ENCODE data around the gene AKAP1.

The AKAP1 gene

DNA sequence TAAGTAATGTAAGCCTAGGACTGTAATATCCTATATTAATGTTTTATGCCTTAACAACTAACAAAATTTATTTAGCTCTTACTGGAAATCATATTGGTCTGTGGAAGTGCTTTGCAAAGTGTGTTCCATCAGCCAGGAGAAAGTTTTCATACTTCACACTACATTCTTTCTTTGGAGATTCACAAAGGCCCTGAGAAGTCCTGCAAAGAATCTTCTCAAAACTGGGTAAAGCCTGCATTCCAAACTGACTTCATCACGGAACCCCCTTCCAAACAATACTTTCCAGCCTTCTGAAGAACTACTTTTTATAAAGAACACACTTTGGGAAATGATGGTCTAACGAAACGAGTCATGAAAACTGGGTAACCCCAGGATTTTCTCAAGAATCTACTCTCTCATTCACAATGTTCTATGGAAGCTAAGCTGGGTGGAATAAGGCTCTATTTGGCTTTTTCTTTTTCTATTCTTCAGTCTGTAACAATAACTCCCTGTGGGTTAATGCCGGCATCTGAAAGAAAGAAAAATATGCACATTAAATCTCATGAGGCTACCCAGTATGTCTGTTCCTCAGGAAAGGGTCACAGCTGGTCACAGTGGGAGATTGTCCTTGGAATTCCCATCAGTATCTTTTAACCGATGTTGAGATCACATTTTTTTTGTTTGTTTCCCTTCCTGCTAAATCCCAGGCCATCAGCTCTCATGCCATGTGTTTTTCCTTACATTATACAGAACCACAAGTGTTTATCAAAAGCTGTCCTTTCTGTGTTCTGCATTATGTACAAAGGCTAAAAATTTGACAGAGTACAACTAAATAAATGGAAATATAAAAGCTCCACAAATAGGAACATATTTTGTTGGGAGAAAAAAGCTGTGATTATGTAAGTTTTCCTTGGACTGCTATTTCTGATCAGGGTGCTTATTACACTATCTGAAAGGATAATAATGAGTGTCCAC, 12.8 kb upstream of the AKAP1 start:
- Histone ChIP-seq H3K4me3 (ENCODE audit: low read depth, low read length) (no peak overlapping the region), H3K4me1 (no peaks in the 10 kb centered on the region), H3K9me3 (no peaks in the 10 kb centered on the region), H3K27me3 (peaks cover 15% of the 10 kb centered on the region), H3K36me3 (no peaks in the 10 kb centered on the region)
- TF ChIP-seq, protein P1, sequence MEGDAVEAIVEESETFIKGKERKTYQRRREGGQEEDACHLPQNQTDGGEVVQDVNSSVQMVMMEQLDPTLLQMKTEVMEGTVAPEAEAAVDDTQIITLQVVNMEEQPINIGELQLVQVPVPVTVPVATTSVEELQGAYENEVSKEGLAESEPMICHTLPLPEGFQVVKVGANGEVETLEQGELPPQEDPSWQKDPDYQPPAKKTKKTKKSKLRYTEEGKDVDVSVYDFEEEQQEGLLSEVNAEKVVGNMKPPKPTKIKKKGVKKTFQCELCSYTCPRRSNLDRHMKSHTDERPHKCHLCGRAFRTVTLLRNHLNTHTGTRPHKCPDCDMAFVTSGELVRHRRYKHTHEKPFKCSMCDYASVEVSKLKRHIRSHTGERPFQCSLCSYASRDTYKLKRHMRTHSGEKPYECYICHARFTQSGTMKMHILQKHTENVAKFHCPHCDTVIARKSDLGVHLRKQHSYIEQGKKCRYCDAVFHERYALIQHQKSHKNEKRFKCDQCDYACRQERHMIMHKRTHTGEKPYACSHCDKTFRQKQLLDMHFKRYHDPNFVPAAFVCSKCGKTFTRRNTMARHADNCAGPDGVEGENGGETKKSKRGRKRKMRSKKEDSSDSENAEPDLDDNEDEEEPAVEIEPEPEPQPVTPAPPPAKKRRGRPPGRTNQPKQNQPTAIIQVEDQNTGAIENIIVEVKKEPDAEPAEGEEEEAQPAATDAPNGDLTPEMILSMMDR (IDR thresholded peaks at IDR 0.05; ENCODE audit: low read depth, low read length): no peak
- no peak for DNase-seq

DNA sequence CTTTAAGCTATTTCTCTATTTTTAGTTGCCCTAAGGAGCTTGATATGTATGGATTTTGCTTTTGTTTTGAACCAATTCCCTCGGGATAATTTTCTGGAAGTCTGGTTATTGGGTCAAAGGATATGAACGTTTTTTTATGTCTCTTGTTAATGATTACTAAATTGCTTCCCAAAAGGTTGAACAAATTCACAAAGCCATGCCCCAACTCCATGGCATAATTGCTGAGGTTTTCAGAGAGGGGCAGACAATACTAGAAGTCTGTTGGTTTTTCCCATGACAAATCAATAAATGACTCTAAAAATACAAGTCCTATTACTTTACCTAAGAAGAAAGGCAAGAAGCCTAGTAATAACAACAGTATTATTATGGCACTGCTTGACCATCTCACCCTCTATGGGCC, 11.4 kb upstream of the AKAP1 start:
- TF ChIP-seq, protein P1 (IDR thresholded peaks at IDR 0.05; ENCODE audit: low read depth, low read length): no peak
- peaks cover 15% of the 10 kb centered on the region for H3K27me3 ChIP-seq

DNA sequence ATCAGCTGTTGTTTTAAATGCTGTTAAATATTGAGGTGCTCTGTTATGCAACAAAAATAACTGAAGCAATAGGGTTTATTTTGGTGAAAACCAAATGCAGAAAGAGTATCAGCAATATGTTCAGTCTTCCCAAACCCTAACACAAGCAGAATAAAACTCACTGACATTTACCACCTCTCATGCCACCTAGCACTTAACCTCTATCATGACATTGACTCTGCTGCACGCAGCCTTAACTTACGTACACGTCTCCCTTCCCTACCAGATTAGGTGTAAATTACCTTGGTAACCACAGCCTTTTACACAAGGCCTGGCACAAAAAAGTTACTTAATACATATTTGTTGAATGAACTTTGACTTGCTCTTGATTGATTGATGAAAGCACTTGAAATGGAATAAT, 9.9 kb upstream of the AKAP1 start:
- Histone ChIP-seq H3K4me1 (no peaks in the 10 kb centered on the region), H3K36me3 (no peaks in the 10 kb centered on the region), H3K27me3 (peaks cover 15% of the 10 kb centered on the region), H3K9me3 (no peaks in the 10 kb centered on the region), H3K4me3 (ENCODE audit: low read depth, low read length) (no peak overlapping the region)
- DNase-seq: no peak
- TF ChIP-seq, protein P1 (IDR thresholded peaks at IDR 0.05; ENCODE audit: low read depth, low read length): no peak

More for the DNA sequence above, 11.4 kb upstream of the AKAP1 start:
- no peak for DNase-seq
- Histone ChIP-seq H3K4me1 (no peaks in the 10 kb centered on the region), H3K9me3 (no peaks in the 10 kb centered on the region), H3K36me3 (no peaks in the 10 kb centered on the region), H3K4me3 (ENCODE audit: low read depth, low read length) (no peak overlapping the region)

DNA sequence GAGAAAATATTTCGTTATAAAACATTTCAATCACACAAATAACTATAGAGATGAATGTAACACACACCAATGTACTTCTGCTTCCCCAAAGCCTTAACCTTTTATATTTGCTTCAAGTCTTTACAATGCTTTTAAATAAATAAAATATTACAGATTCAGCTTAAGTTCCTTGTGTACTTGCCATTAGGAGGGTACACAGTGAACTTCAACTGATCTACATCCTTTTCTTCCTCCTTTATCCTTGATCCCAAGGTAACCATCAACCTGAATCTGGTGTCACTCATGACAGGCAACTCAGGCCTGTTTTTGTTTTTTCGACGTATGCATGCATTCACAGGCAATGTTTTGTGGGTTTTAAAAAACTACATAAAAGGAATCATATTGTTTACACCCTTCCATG, 9.3 kb upstream of the AKAP1 start:
- TF ChIP-seq, protein P1 (IDR thresholded peaks at IDR 0.05; ENCODE audit: low read depth, low read length): no peak

DNA sequence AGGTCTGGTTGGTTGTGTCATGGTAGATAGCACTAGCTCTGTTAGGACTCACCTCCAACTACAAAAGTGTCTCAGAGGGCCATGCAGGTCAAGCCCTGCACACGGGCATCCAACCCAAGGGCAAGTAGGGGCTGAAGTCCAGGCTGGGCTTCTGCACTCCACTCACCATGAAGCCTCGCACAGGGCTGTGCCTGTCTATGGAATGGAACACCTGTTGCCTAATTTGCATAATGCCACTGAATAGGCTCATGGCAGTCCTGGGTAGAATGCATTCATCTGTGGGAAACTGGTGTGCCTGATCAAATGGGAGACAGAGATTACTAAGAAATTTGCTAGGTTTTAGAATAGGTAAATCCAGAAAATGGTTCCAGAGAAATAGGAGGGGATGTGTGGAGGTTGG, 8.0 kb upstream of the AKAP1 start:
- H3K36me3 ChIP-seq: no peaks in the 10 kb centered on the region
- TF ChIP-seq, protein P1 (IDR thresholded peaks at IDR 0.05; ENCODE audit: low read depth, low read length): no peak
- no peak for DNase-seq
- no peaks in the 10 kb centered on the region for H3K4me1 ChIP-seq
- H3K27me3 ChIP-seq: peaks cover 11% of the 10 kb centered on the region
- no peaks in the 10 kb centered on the region for H3K9me3 ChIP-seq
- H3K4me3 ChIP-seq (ENCODE audit: low read depth, low read length): no peak overlapping the region

More for the DNA sequence above, 9.3 kb upstream of the AKAP1 start:
- H3K36me3 ChIP-seq: no peaks in the 10 kb centered on the region
- no peak overlapping the region for H3K4me3 ChIP-seq (ENCODE audit: low read depth, low read length)
- H3K9me3 ChIP-seq: no peaks in the 10 kb centered on the region
- peaks cover 15% of the 10 kb centered on the region for H3K27me3 ChIP-seq
- no peaks in the 10 kb centered on the region for H3K4me1 ChIP-seq
- DNase-seq: no peak

DNA sequence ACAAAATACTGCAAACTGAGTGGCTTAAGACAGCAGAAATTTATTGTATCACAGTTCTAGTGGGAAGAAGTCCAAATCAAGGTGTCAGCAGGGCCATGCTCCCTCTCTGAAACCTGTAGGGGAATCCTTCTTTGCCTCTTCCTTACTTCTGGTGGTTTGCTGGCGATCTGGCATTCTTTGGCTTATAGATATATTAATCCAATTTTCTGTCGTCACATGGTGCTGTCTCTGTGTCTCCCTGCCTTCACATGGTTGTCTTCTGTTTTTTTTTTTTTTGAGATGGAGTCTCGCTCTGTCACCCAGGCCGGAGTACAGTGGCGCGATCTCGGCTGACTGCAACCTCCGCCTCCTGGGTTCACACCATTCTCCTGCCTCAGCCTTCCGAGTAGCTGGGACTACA, 6.8 kb upstream of the AKAP1 start:
- no peak overlapping the region for H3K4me3 ChIP-seq (ENCODE audit: low read depth, low read length)
- no peaks in the 10 kb centered on the region for H3K9me3 ChIP-seq
- peaks cover 4% of the 10 kb centered on the region for H3K27me3 ChIP-seq
- H3K4me1 ChIP-seq: no peaks in the 10 kb centered on the region
- DNase-seq: no peak
- no peaks in the 10 kb centered on the region for H3K36me3 ChIP-seq
- TF ChIP-seq, protein P1 (IDR thresholded peaks at IDR 0.05; ENCODE audit: low read depth, low read length): no peak

Data from BE2C (cell line).